ENCODE measurements around the gene ERC2.

ERC2 gene

GRCh38 chr3:55801676-55802075 is 666.6 kb downstream of the ERC2 start:
- DNase-seq (ENCODE audit: low read depth): no peak
- Histone ChIP-seq H3K9me3 (ENCODE audit: control insufficient read depth, low read length) (no peaks in the 10 kb centered on the region), H3K4me3 (ENCODE audit: low read length) (no peak overlapping the region), H3K36me3 (ENCODE audit: control insufficient read depth, insufficient read depth, low read length, severe bottlenecking) (no peaks in the 10 kb centered on the region), H3K9ac (ENCODE audit: low read length) (no peak overlapping the region), H3K4me1 (ENCODE audit: control insufficient read depth, insufficient read depth, low read length) (no peaks in the 10 kb centered on the region), H3K27me3 (replicated peaks; ENCODE audit: control insufficient read depth, insufficient read depth, low read length) (peaks cover 4% of the 10 kb centered on the region)

- peaks cover 4% of the 10 kb centered on the region for H3K27me3 ChIP-seq (replicated peaks; ENCODE audit: control insufficient read depth, insufficient read depth, low read length)
- no peak for DNase-seq (ENCODE audit: low read depth)
- H3K9ac ChIP-seq (ENCODE audit: low read length): no peak overlapping the region
- H3K9me3 ChIP-seq (ENCODE audit: control insufficient read depth, low read length): no peaks in the 10 kb centered on the region
- no peaks in the 10 kb centered on the region for H3K4me1 ChIP-seq (ENCODE audit: control insufficient read depth, insufficient read depth, low read length)
- H3K4me3 ChIP-seq (ENCODE audit: low read length): no peak overlapping the region
- no peaks in the 10 kb centered on the region for H3K36me3 ChIP-seq (ENCODE audit: control insufficient read depth, insufficient read depth, low read length, severe bottlenecking)
These were observed 667.2 kb downstream of the ERC2 start for GRCh38 chr3:55801068-55801467.

- Histone ChIP-seq H3K9me3 (ENCODE audit: control insufficient read depth, low read length) (no peaks in the 10 kb centered on the region), H3K4me1 (ENCODE audit: control insufficient read depth, insufficient read depth, low read length) (no peaks in the 10 kb centered on the region), H3K4me3 (ENCODE audit: low read length) (no peak overlapping the region), H3K27me3 (replicated peaks; ENCODE audit: control insufficient read depth, insufficient read depth, low read length) (no peaks in the 10 kb centered on the region), H3K36me3 (ENCODE audit: control insufficient read depth, insufficient read depth, low read length, severe bottlenecking) (no peaks in the 10 kb centered on the region), H3K9ac (ENCODE audit: low read length) (no peak overlapping the region)
- DNase-seq (ENCODE audit: low read depth): no peak
These were observed 670.5 kb downstream of the ERC2 start for GRCh38 chr3:55797775-55798174.

GRCh38 chr3:55797084-55797483 is 671.2 kb downstream of the ERC2 start:
- no peaks in the 10 kb centered on the region for H3K27me3 ChIP-seq (replicated peaks; ENCODE audit: control insufficient read depth, insufficient read depth, low read length)
- no peaks in the 10 kb centered on the region for H3K36me3 ChIP-seq (ENCODE audit: control insufficient read depth, insufficient read depth, low read length, severe bottlenecking)
- H3K9me3 ChIP-seq (ENCODE audit: control insufficient read depth, low read length): no peaks in the 10 kb centered on the region
- peak; percentile 69 for DNase-seq (ENCODE audit: low read depth)
- no peaks in the 10 kb centered on the region for H3K4me1 ChIP-seq (ENCODE audit: control insufficient read depth, insufficient read depth, low read length)
- no peak overlapping the region for H3K9ac ChIP-seq (ENCODE audit: low read length)
- no peak overlapping the region for H3K4me3 ChIP-seq (ENCODE audit: low read length)

- H3K4me3 ChIP-seq (ENCODE audit: low read length): no peak overlapping the region
- H3K27me3 ChIP-seq (replicated peaks; ENCODE audit: control insufficient read depth, insufficient read depth, low read length): no peaks in the 10 kb centered on the region
- H3K9me3 ChIP-seq (ENCODE audit: control insufficient read depth, low read length): no peaks in the 10 kb centered on the region
- H3K36me3 ChIP-seq (ENCODE audit: control insufficient read depth, insufficient read depth, low read length, severe bottlenecking): no peaks in the 10 kb centered on the region
- DNase-seq (ENCODE audit: low read depth): peak; percentile 11
- H3K4me1 ChIP-seq (ENCODE audit: control insufficient read depth, insufficient read depth, low read length): no peaks in the 10 kb centered on the region
- no peak overlapping the region for H3K9ac ChIP-seq (ENCODE audit: low read length)
These were observed 671.7 kb downstream of the ERC2 start for GRCh38 chr3:55796533-55796932.

GRCh38 chr3:55795746-55796145 is 672.5 kb downstream of the ERC2 start:
- no peak overlapping the region for H3K4me3 ChIP-seq (ENCODE audit: low read length)
- no peaks in the 10 kb centered on the region for H3K27me3 ChIP-seq (replicated peaks; ENCODE audit: control insufficient read depth, insufficient read depth, low read length)
- H3K4me1 ChIP-seq (ENCODE audit: control insufficient read depth, insufficient read depth, low read length): no peaks in the 10 kb centered on the region
- DNase-seq (ENCODE audit: low read depth): peak; percentile 50
- H3K9me3 ChIP-seq (ENCODE audit: control insufficient read depth, low read length): no peaks in the 10 kb centered on the region
- H3K9ac ChIP-seq (ENCODE audit: low read length): no peak overlapping the region
- no peaks in the 10 kb centered on the region for H3K36me3 ChIP-seq (ENCODE audit: control insufficient read depth, insufficient read depth, low read length, severe bottlenecking)

- H3K27me3 ChIP-seq (replicated peaks; ENCODE audit: control insufficient read depth, insufficient read depth, low read length): no peaks in the 10 kb centered on the region
- no peak overlapping the region for H3K4me3 ChIP-seq (ENCODE audit: low read length)
- no peaks in the 10 kb centered on the region for H3K9me3 ChIP-seq (ENCODE audit: control insufficient read depth, low read length)
- H3K9ac ChIP-seq (ENCODE audit: low read length): no peak overlapping the region
- DNase-seq (ENCODE audit: low read depth): peak; percentile 2
- H3K4me1 ChIP-seq (ENCODE audit: control insufficient read depth, insufficient read depth, low read length): no peaks in the 10 kb centered on the region
- H3K36me3 ChIP-seq (ENCODE audit: control insufficient read depth, insufficient read depth, low read length, severe bottlenecking): no peaks in the 10 kb centered on the region
These were observed 673.0 kb downstream of the ERC2 start for GRCh38 chr3:55795296-55795695.

- no peaks in the 10 kb centered on the region for H3K27me3 ChIP-seq (replicated peaks; ENCODE audit: control insufficient read depth, insufficient read depth, low read length)
- no peaks in the 10 kb centered on the region for H3K36me3 ChIP-seq (ENCODE audit: control insufficient read depth, insufficient read depth, low read length, severe bottlenecking)
- H3K4me1 ChIP-seq (ENCODE audit: control insufficient read depth, insufficient read depth, low read length): no peaks in the 10 kb centered on the region
- H3K4me3 ChIP-seq (ENCODE audit: low read length): no peak overlapping the region
- DNase-seq (ENCODE audit: low read depth): no peak
- no peaks in the 10 kb centered on the region for H3K9me3 ChIP-seq (ENCODE audit: control insufficient read depth, low read length)
- no peak overlapping the region for H3K9ac ChIP-seq (ENCODE audit: low read length)
These were observed 675.5 kb downstream of the ERC2 start for GRCh38 chr3:55792742-55793141.

- no peaks in the 10 kb centered on the region for H3K27me3 ChIP-seq (replicated peaks; ENCODE audit: control insufficient read depth, insufficient read depth, low read length)
- no peaks in the 10 kb centered on the region for H3K4me1 ChIP-seq (ENCODE audit: control insufficient read depth, insufficient read depth, low read length)
- no peak overlapping the region for H3K4me3 ChIP-seq (ENCODE audit: low read length)
- H3K36me3 ChIP-seq (ENCODE audit: control insufficient read depth, insufficient read depth, low read length, severe bottlenecking): no peaks in the 10 kb centered on the region
- H3K9ac ChIP-seq (ENCODE audit: low read length): no peak overlapping the region
- H3K9me3 ChIP-seq (ENCODE audit: control insufficient read depth, low read length): no peaks in the 10 kb centered on the region
- peak; percentile 51 for DNase-seq (ENCODE audit: low read depth)
These were observed 676.3 kb downstream of the ERC2 start for GRCh38 chr3:55792009-55792408.

GRCh38 chr3:55790596-55791350 is 677.5 kb downstream of the ERC2 start:
- Histone ChIP-seq H3K27me3 (replicated peaks; ENCODE audit: control insufficient read depth, insufficient read depth, low read length) (no peaks in the 10 kb centered on the region), H3K4me1 (ENCODE audit: control insufficient read depth, insufficient read depth, low read length) (no peaks in the 10 kb centered on the region), H3K4me3 (ENCODE audit: low read length) (no peak overlapping the region), H3K9me3 (ENCODE audit: control insufficient read depth, low read length) (no peaks in the 10 kb centered on the region), H3K36me3 (ENCODE audit: control insufficient read depth, insufficient read depth, low read length, severe bottlenecking) (no peaks in the 10 kb centered on the region), H3K9ac (ENCODE audit: low read length) (no peak overlapping the region)
- DNase-seq (ENCODE audit: low read depth): peak; percentile 50

- DNase-seq (ENCODE audit: low read depth): no peak
- H3K4me1 ChIP-seq (ENCODE audit: control insufficient read depth, insufficient read depth, low read length): no peaks in the 10 kb centered on the region
- no peaks in the 10 kb centered on the region for H3K9me3 ChIP-seq (ENCODE audit: control insufficient read depth, low read length)
- no peaks in the 10 kb centered on the region for H3K36me3 ChIP-seq (ENCODE audit: control insufficient read depth, insufficient read depth, low read length, severe bottlenecking)
- H3K4me3 ChIP-seq (ENCODE audit: low read length): no peak overlapping the region
- H3K9ac ChIP-seq (ENCODE audit: low read length): no peak overlapping the region
- H3K27me3 ChIP-seq (replicated peaks; ENCODE audit: control insufficient read depth, insufficient read depth, low read length): peaks cover 5% of the 10 kb centered on the region
These were observed 678.8 kb downstream of the ERC2 start for GRCh38 chr3:55789516-55789915.

GRCh38 chr3:55782807-55783206 is 685.5 kb downstream of the ERC2 start:
- Histone ChIP-seq H3K27me3 (replicated peaks; ENCODE audit: control insufficient read depth, insufficient read depth, low read length) (peaks cover 11% of the 10 kb centered on the region), H3K9me3 (ENCODE audit: control insufficient read depth, low read length) (no peaks in the 10 kb centered on the region), H3K4me1 (ENCODE audit: control insufficient read depth, insufficient read depth, low read length) (no peaks in the 10 kb centered on the region), H3K4me3 (ENCODE audit: low read length) (no peak overlapping the region), H3K9ac (ENCODE audit: low read length) (no peak overlapping the region), H3K36me3 (ENCODE audit: control insufficient read depth, insufficient read depth, low read length, severe bottlenecking) (no peaks in the 10 kb centered on the region)
- no peak for DNase-seq (ENCODE audit: low read depth)

All from adipocyte (in vitro differentiated cells).